AG04450 (cell line): ENCODE measurements around the gene FOXF1. TPM values are rescaled to one million over a fixed set of nuclear protein-coding genes. Genes with fewer than 3 reads are reported as not detected.

Experiments used
- CTCF ChIA-PET: fragments of 300-600, 350-600 bp; formaldehyde crosslinking; extraction: SDS; loops from one replicate; lab custom pipeline; 2022; ENCODE audit warnings: antibody characterized with exemption, inconsistent platforms; lab: Charles Lee
- POLR2A ChIA-PET: fragments of 350-600 bp; formaldehyde crosslinking; extraction: SDS; loops from one replicate; lab custom pipeline; 2021; ENCODE audit warnings: antibody characterized with exemption, inconsistent platforms; lab: Yijun Ruan, JAX
- DNase-seq: peaks from one replicate; pipeline ENCODE4 v3.0.0-alpha.2; 2011; ENCODE audit warnings: low read depth, low spot score
- H3K27ac ChIP-seq: one replicate; pipeline ENCODE4 v1.5.1; 2012; ENCODE audit warnings: low read depth, low read length, control low read depth
- H3K27me3 ChIP-seq: one replicate; pipeline ENCODE4 v1.6.0; 2012; ENCODE audit warnings: low read length; ENCODE audit not compliant: control insufficient read depth, insufficient read depth
- H3K4me3 ChIP-seq: 2 replicates; pipeline ENCODE4 v1.5.1; 2011; ENCODE audit warnings: mild to moderate bottlenecking, low read depth, low read length, control low read depth
- H3K9me3 ChIP-seq: 2 replicates; pipeline ENCODE4 v1.5.1; 2012; ENCODE audit warnings: low read length; ENCODE audit not compliant: control insufficient read depth, insufficient read depth
- polyA plus RNA-seq: library from polyadenylated mRNA; depleted of rRNA; stranded (reverse); fragments of >200 nt; gene quantifications from 2 replicates; pipeline ENCODE4 v1.2.3, GENCODE V29; 2011
- TF ChIP-seq, protein P1 (sequence below): IDR thresholded peaks from 2 replicates; pipeline ENCODE4 v1.5.1; 2011; ENCODE audit warnings: low read depth, low read length, control low read depth, inconsistent platforms

Gene FOXF1
- polyA plus RNA-seq, 1 experiment, result 61.0 TPM

DNA sequence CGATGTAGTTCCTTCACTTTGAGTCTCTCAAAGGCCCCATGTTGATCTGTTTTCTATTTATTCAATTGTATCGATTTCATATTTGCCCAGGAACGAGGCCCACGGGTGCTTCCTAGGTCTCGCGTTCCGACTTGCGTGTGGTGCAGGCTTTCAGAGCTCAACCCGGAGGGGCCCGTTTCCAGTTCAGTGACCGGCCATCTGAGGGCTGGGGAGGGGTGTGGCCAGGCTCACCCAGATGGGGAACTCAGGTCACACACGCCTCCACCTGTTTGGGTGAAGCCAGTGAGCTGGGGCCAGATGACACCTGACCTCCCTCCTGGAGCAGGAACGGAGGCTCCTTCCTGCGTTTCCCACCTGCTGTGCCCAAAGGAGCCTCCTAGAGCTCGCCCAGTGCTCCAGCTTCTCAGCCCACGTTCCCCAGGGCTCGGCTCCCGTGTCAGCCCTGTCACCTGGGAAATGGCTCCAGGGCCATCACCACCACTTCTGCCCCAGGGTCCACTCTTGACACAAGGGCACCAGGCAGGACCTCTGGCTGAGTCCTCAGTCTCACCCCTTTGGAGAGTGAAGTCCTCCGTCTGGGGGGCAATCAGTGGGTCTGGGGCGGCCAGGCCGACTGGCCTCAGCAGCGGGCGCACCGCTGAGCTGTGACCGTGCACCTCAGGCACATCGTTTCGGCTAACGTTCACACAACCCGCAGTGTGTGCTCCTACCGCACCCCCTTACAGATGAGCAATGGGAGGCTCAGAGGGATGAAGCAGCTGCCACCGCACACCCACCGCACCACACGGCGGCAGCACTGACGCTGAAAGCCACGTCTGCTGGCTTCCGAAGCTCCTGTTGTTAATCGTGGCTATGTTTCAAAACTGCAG lies 18.0 kb downstream of the FOXF1 start:
- no peak overlapping the region for H3K27ac ChIP-seq
- ChIA-PET CTCF (interaction anchor here (1.0 to 1.4 kb wide), 2 partner anchors 8 to 11 kb away, joined by 3 to 4 read pairs; no protein-coding TSS in a partner anchor), POLR2A (no interaction called here)
- H3K27me3 ChIP-seq, result no peaks in the 10 kb centered on the region
- no peak for DNase-seq
- H3K4me3 ChIP-seq, result no peak overlapping the region
- peaks cover 12% of the 10 kb centered on the region; the same call in 1 of the 2 replicates for H3K9me3 ChIP-seq
- TF ChIP-seq, protein P1, sequence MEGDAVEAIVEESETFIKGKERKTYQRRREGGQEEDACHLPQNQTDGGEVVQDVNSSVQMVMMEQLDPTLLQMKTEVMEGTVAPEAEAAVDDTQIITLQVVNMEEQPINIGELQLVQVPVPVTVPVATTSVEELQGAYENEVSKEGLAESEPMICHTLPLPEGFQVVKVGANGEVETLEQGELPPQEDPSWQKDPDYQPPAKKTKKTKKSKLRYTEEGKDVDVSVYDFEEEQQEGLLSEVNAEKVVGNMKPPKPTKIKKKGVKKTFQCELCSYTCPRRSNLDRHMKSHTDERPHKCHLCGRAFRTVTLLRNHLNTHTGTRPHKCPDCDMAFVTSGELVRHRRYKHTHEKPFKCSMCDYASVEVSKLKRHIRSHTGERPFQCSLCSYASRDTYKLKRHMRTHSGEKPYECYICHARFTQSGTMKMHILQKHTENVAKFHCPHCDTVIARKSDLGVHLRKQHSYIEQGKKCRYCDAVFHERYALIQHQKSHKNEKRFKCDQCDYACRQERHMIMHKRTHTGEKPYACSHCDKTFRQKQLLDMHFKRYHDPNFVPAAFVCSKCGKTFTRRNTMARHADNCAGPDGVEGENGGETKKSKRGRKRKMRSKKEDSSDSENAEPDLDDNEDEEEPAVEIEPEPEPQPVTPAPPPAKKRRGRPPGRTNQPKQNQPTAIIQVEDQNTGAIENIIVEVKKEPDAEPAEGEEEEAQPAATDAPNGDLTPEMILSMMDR, result no peak

GRCh38 chr16:86529160-86529559 lies 18.8 kb downstream of the FOXF1 start:
- Histone ChIP-seq H3K9me3 (peaks cover 12% of the 10 kb centered on the region; the same call in 1 of the 2 replicates), H3K27ac (no peak overlapping the region), H3K4me3 (no peak overlapping the region), H3K27me3 (no peaks in the 10 kb centered on the region)
- ChIA-PET CTCF (no interaction called here), POLR2A (no interaction called here)
- TF ChIP-seq, protein P1, result no peak
- DNase-seq, result no peak

DNA sequence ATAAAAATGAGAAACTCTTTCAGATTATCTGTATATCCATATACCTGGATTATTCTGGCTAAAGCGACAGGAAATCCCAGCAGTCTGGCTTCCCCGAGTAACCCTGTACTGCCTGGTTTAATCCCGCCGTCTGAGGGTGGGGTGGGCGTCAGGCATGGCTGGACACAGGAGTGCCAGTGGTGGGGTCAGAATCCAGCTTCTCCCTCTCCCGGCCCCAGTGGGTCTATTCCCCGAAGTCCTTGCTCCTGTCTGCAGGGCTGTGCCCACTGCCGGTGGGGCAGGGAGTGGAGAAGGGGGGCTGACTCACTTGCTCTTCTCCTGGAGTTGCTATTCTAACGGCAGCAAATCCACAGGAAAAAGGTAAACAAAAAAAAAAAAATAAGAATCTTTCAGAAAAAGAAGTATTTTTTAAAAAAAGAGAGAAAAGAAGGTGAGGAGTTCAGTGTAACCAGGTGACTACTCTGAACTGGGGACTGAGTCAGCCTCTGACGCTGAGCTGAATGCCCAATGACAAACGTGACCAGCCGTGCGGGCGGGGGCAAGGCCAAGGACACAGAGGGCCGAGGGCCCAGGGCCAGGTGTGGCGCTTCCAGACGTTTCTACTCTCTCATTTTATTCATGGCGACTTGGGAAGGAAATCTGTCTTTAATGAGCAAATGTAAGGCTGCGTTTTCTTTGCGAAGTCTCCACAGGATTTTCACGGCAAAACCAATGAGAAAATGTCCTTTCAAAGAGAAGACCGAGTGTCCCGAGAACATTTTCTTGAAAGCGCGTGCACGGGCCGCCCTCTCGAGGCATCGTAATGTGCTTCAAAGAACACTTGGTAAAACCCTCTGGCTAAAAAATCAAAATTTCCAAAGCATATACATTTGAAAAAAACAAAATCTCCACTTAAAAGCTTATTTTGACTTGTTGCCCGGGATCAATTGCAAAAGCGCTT lies 20.2 kb downstream of the FOXF1 start:
- H3K4me3 ChIP-seq, result no peak overlapping the region
- ChIA-PET POLR2A (no interaction called here), CTCF (interaction anchor here (0.6 to 2.1 kb wide), 2 partner anchors 10 to 458 kb away, joined by 6 to 12 read pairs; no protein-coding TSS in a partner anchor)
- H3K27ac ChIP-seq, result peak overlapping the region; percentile 11
- H3K27me3 ChIP-seq, result no peaks in the 10 kb centered on the region
- peaks cover 12% of the 10 kb centered on the region; the same call in 1 of the 2 replicates for H3K9me3 ChIP-seq
- TF ChIP-seq, protein P1, result no peak
- no peak for DNase-seq

GRCh38 chr16:86531191-86531545 lies 20.8 kb downstream of the FOXF1 start:
- H3K27me3 ChIP-seq, result no peaks in the 10 kb centered on the region
- TF ChIP-seq, protein P1, result no peak
- CTCF ChIA-PET, result interaction anchor here (0.6 to 2.1 kb wide), 2 partner anchors 11 to 459 kb away, joined by 6 to 12 read pairs; no protein-coding TSS in a partner anchor
- H3K27ac ChIP-seq, result peak overlapping the region; percentile 11
- H3K9me3 ChIP-seq, result peaks cover 12% of the 10 kb centered on the region; the same call in 1 of the 2 replicates
- no peak overlapping the region for H3K4me3 ChIP-seq
- no peak for DNase-seq
- POLR2A ChIA-PET, result no interaction called here
